ENCODE results near the gene HSD17B1. TPM values are rescaled to one million over a fixed set of nuclear protein-coding genes. Genes with fewer than 3 reads are reported as not detected.
A peak's percentile ranks its signal among the peaks of the same experiment; 100 is the strongest.
"Not testable (repeated sequence)": the region's sequence is repeated elsewhere in the genome, so short reads cannot be mapped to it uniquely, and the experiment has no call there.

Gene HSD17B1
- polyA plus RNA-seq, 3 donors from 2014 or later: 0.99 to 1.9 TPM; not detected in 1

DNA sequence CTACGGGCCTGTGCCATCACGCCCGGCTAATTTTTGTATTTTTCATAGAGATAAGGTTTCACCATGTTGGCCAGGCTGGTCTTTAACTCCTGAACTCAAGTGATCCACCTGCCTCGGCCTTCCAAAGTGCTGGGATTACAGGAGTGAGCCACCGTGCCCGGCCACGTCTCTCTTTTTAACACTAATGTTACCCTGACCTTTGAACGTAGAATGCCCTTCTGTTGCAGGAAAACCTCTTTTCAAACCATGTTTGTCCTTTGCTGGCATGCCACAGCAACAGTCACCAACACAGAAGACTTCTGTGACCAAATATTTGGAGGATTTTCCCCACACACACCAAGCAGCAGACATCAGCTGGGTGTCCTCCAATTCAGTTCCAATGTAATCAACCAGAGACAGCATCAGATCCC is 7.8 kb upstream of the HSD17B1 start:
- H3K36me3 Mint-ChIP-seq: peaks cover 0 to 6% (median 0%) of the 10 kb centered on the region in 3 donors
- H3K27ac Mint-ChIP-seq: peak overlapping the region in 2 of 6 donors; percentile 18 to 67
- H3K27me3 Mint-ChIP-seq (ENCODE audit: low read depth in 3 of 3): peaks cover 0 to 2% (median 0%) of the 10 kb centered on the region in 3 donors
- H3K9me3 Mint-ChIP-seq: no peaks in the 10 kb centered on the region
- H3K4me1 Mint-ChIP-seq: peaks cover 7 to 8% of the 10 kb centered on the region in 2 donors
- DNase-seq: no peak
- no peak overlapping the region for H3K4me3 Mint-ChIP-seq

- H3K9me3 Mint-ChIP-seq; H3K27me3 Mint-ChIP-seq (ENCODE audit: low read depth in 3 of 3); H3K4me3 Mint-ChIP-seq; H3K27ac Mint-ChIP-seq; H3K4me1 Mint-ChIP-seq; DNase-seq; H3K36me3 Mint-ChIP-seq: not testable (repeated sequence)
Measured at GRCh38 chr17:42545755-42546505, 6.8 kb upstream of the HSD17B1 start.

DNA sequence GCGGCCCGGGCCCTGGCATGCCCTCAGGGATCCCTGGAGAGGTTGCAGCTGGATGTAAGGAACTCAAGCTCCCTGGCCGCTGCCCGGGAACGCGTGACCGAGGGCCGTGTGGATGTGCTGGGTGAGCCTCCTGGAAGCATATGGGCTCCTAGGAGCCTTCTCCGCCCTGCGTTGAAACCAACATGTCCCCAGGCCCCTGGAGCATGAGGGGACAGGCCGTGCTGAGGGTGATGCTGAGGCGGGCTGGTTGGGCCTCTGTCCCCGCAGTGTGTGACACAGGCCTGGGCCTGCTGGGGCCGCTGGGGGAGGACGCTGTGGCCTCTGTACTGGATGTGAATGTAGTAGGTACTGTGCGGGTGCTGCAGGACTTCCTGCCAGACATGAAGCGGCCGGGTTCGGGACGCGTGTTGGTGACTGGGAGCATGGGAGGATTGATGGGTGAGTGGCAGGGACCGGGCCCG is 5.7 kb upstream of the HSD17B1 start:
- H3K4me1 Mint-ChIP-seq: peaks cover 8 to 12% of the 10 kb centered on the region in 2 donors
- no peak overlapping the region for H3K27ac Mint-ChIP-seq
- no peaks in the 10 kb centered on the region for H3K9me3 Mint-ChIP-seq
- peaks cover 0 to 3% (median 0%) of the 10 kb centered on the region in 3 donors for H3K36me3 Mint-ChIP-seq
- DNase-seq: no peak
- H3K4me3 Mint-ChIP-seq: no peak overlapping the region
- H3K27me3 Mint-ChIP-seq (ENCODE audit: low read depth in 3 of 3): no peaks in the 10 kb centered on the region

GRCh38 chr17:42547698-42548069 is 5.0 kb upstream of the HSD17B1 start:
- no peak for DNase-seq
- H3K36me3 Mint-ChIP-seq: peaks cover 0 to 3% (median 0%) of the 10 kb centered on the region in 3 donors
- no peaks in the 10 kb centered on the region for H3K9me3 Mint-ChIP-seq
- H3K27ac Mint-ChIP-seq: no peak overlapping the region
- H3K4me1 Mint-ChIP-seq: peaks cover 8 to 12% of the 10 kb centered on the region in 2 donors
- H3K4me3 Mint-ChIP-seq: peak overlapping the region in 1 of 5 donors; percentile 18
- H3K27me3 Mint-ChIP-seq (ENCODE audit: low read depth in 3 of 3): no peaks in the 10 kb centered on the region

DNA sequence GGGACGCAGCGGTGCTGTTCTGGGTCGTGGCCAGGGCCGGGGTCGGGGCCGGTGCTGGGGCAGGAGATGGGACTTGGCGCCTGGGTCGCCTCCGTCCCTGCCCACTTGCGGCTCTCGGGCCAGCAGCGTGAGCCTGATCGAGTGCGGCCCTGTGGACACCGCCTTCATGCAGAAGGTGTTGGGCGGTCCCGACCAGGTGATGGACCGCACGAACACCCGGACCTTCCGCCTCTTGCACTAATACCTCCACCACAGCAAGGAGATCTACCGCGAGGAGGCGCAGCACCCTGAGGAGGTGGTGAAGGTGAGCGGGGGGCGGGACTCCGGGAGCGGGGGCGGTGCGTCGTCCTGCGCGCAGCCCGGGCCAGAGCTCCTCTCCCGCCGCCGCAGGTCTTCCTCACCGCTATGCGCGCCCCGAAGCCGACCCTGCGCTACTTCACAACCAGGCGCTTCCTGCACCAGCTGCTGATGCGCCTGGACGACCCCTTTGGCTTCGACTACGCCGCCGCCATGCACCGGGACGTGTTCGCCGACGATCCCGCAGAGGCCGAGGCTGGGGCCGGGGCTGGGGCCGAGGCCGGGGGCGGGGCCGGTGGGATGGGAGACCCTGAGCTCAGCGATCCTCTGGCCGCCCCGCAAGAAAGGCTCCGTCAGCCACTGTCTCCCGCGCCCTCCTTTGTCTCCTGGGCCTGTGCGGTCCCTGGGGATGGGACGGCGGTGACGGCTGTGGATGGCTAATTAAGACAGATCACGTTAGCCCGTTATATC is 4.5 kb upstream of the HSD17B1 start:
- Mint-ChIP-seq H3K27me3 (ENCODE audit: low read depth in 3 of 3) (no peaks in the 10 kb centered on the region), H3K9me3 (no peaks in the 10 kb centered on the region), H3K4me1 (peaks cover 8 to 13% of the 10 kb centered on the region in 2 donors), H3K4me3 (peak overlapping the region in 4 of 5 donors; percentile 46 to 59 (median 52)), H3K36me3 (no peaks in the 10 kb centered on the region), H3K27ac (no peak overlapping the region)
- peak; percentile 60 to 72 (median 63) for DNase-seq

DNA sequence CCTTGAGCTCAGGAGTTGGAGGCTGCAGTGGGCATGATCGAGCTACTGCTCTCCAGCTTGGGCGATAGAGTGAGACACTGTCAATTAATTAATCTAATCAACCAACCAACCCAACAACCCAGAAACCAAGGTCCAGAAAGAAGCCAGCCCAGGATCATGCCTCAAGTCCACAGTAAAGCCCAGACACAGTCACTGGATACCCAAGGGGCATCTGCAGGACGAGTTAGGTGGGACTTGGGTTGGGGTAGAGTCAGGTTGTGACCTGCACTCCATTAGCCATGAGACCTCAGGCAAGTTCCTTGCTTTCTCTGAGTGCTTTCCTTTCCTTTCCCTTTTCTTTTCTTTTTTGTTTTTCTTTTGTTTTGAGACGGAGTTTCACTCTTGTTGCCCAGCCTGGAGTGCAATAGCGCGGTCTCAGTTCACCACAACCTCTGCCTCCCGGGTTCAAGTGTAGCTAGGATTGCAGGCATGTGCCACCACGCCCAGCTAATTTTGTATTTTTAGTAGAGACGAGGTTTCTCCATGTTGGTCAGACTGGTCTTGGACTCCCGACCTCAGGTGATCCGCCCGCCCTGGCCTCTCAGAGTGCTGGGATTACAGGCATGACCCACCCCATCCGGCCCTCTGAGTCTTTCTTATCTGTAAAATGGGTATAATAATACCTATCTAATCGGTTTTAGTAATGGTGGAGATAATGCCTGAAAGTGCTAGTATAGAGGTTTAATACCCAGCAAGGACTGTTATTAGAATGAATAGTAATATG is 3.5 kb upstream of the HSD17B1 start:
- Mint-ChIP-seq H3K27ac (peak overlapping the region in 1 of 6 donors; percentile 60), H3K27me3 (ENCODE audit: low read depth in 3 of 3) (peaks cover 0 to 4% (median 2%) of the 10 kb centered on the region in 3 donors), H3K4me1 (peaks cover 8 to 19% of the 10 kb centered on the region in 2 donors), H3K9me3 (no peaks in the 10 kb centered on the region), H3K36me3 (no peaks in the 10 kb centered on the region), H3K4me3 (peak overlapping the region; percentile 18 to 64 (median 45))
- DNase-seq: no peak

- peak overlapping the region; percentile 85 to 90 (median 88) for H3K4me3 Mint-ChIP-seq
- peaks cover 23 to 28% of the 10 kb centered on the region in 2 donors for H3K4me1 Mint-ChIP-seq
- no peaks in the 10 kb centered on the region for H3K36me3 Mint-ChIP-seq
- no peaks in the 10 kb centered on the region for H3K9me3 Mint-ChIP-seq
- peaks cover 0 to 8% (median 4%) of the 10 kb centered on the region in 3 donors for H3K27me3 Mint-ChIP-seq (ENCODE audit: low read depth in 3 of 3)
- no peak for DNase-seq
- H3K27ac Mint-ChIP-seq: peak overlapping the region; percentile 55 to 93 (median 91)
Measured at GRCh38 chr17:42553161-42553818, 567 bp downstream of the HSD17B1 start.

DNA sequence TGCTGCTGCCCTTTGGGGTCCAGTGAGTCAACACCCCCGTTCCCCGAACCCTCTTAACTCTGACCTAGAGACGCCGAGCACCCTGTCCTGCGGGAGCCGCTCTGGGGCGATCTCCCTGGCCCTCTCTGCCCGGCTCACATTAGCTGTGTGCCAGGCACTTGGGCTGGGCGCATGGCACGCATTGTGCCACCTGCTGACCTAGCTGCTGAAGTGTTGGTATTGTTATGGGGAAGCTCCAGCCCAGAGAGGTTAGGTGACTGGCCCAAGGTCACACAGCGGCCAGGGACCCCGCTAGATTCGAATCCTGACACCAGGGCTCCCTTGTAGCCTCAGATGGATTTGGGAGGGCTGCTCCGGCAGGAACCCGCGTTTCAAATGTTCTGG is 1.1 kb downstream of the HSD17B1 start:
- Mint-ChIP-seq H3K27ac (peak overlapping the region; percentile 82 to 93 (median 91)), H3K4me1 (peaks cover 20 to 25% of the 10 kb centered on the region in 2 donors), H3K9me3 (no peaks in the 10 kb centered on the region), H3K4me3 (peak overlapping the region; percentile 85 to 90 (median 88)), H3K27me3 (ENCODE audit: low read depth in 3 of 3) (peaks cover 0 to 8% (median 4%) of the 10 kb centered on the region in 3 donors), H3K36me3 (no peaks in the 10 kb centered on the region)
- DNase-seq: peak in 1 of 3 donors; percentile 26

DNA sequence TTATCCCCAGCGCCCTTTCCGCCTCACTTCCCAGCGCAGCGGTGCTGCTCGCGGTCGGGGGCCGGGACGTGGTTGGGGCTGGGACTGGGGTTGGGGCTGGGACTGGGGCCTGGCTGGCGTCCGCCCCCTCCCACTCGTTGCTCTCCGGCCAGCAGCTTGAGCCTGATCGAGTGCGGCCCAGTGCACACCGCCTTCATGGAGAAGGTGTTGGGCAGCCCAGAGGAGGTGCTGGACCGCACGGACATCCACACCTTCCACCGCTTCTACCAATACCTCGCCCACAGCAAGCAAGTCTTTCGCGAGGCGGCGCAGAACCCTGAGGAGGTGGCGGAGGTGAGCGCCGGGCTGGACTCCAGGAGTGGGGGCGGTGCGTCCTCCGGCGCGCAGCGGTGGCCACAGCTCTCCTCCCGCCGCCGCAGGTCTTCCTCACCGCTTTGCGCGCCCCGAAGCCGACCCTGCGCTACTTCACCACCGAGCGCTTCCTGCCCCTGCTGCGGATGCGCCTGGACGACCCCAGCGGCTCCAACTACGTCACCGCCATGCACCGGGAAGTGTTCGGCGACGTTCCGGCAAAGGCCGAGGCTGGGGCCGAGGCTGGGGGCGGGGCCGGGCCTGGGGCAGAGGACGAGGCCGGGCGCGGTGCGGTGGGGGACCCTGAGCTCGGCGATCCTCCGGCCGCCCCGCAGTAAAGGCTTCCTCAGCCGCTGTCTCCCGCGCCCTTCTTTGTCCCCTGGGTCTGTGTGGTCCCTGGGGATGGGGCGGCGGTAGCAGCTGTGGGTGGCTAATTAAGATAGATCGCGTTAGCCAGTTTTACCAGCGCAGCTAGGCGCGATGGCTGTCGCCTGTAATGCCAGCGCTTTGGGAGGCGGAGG is 1.8 kb downstream of the HSD17B1 start:
- Mint-ChIP-seq H3K36me3 (no peaks in the 10 kb centered on the region), H3K4me3 (peak overlapping the region; percentile 85 to 90 (median 88)), H3K9me3 (no peaks in the 10 kb centered on the region), H3K27ac (peak overlapping the region; percentile 82 to 93 (median 91)), H3K4me1 (peaks cover 15 to 21% of the 10 kb centered on the region in 2 donors), H3K27me3 (ENCODE audit: low read depth in 3 of 3) (peaks cover 0 to 8% (median 4%) of the 10 kb centered on the region in 3 donors)
- peak; percentile 85 to 87 (median 87) for DNase-seq

- Mint-ChIP-seq H3K27me3 (ENCODE audit: low read depth in 3 of 3) (peaks cover 0 to 8% (median 6%) of the 10 kb centered on the region in 3 donors), H3K4me3 (peak overlapping the region; percentile 85 to 90 (median 88)), H3K36me3 (no peaks in the 10 kb centered on the region), H3K4me1 (peaks cover 15 to 23% of the 10 kb centered on the region in 2 donors), H3K9me3 (no peaks in the 10 kb centered on the region), H3K27ac (peak overlapping the region; percentile 82 to 93 (median 91))
- DNase-seq: no peak
Measured at GRCh38 chr17:42555122-42555622, 2.4 kb downstream of the HSD17B1 start.

- Mint-ChIP-seq H3K4me3 (peak overlapping the region in 1 of 5 donors; percentile 50), H3K27ac (peak overlapping the region in 2 of 6 donors; percentile 7 to 91), H3K4me1 (peaks cover 21 to 23% of the 10 kb centered on the region in 2 donors)
- not testable (repeated sequence) for H3K36me3 Mint-ChIP-seq; DNase-seq; H3K27me3 Mint-ChIP-seq (ENCODE audit: low read depth in 3 of 3); H3K9me3 Mint-ChIP-seq
Measured at GRCh38 chr17:42555961-42556617, 3.4 kb downstream of the HSD17B1 start.

GRCh38 chr17:42559075-42559474 is 6.4 kb downstream of the HSD17B1 start:
- Mint-ChIP-seq H3K36me3 (peaks cover 0 to 6% (median 0%) of the 10 kb centered on the region in 3 donors), H3K4me1 (peaks cover 40 to 47% of the 10 kb centered on the region in 2 donors), H3K9me3 (no peaks in the 10 kb centered on the region), H3K27me3 (ENCODE audit: low read depth in 3 of 3) (peaks cover 8 to 19% (median 13%) of the 10 kb centered on the region in 3 donors), H3K27ac (no peak overlapping the region), H3K4me3 (no peak overlapping the region)
- DNase-seq: no peak
